ENCODE measurements around the gene BABAM2. TPM values are rescaled to one million over a fixed set of nuclear protein-coding genes. Genes with fewer than 3 reads are reported as not detected.

The BABAM2 gene
- total and polyA plus RNA-seq, 2 of the 4 experiments (the other 2 are of a cell fraction): 20.9 to 23.1 TPM

GRCh38 chr2:28240937-28241336 is 350.4 kb downstream of the BABAM2 start:
- H3K4me3 ChIP-seq (ENCODE audit: insufficient read depth, low read depth, low read length): no peak overlapping the region
- TF ChIP-seq RFX5 (IDR thresholded peaks at IDR 0.05; ENCODE audit: low read depth, low read length): no peak
- TF ChIP-seq BHLHE40 (IDR thresholded peaks at IDR 0.05; ENCODE audit: low read depth, low read length): no peak
- TF ChIP-seq CTCF (conservative IDR thresholded peaks at IDR 0.05; ENCODE audit: low read depth, low read length): no peak
- TF ChIP-seq ELK1 (IDR thresholded peaks at IDR 0.05; ENCODE audit: borderline replicate concordance, low read depth, low read length): no peak
- no peak for TF ChIP-seq SMC3 (IDR thresholded peaks at IDR 0.05; ENCODE audit: low read depth, low read length)
- no peak for TF ChIP-seq CHD1 (IDR thresholded peaks at IDR 0.05; ENCODE audit: low read depth, low read length)
- no peak for TF ChIP-seq MXI1 (IDR thresholded peaks at IDR 0.05; ENCODE audit: borderline replicate concordance, low read depth, low read length)
- no peak for TF ChIP-seq MAFK (IDR thresholded peaks at IDR 0.05; ENCODE audit: low read depth, low read length)
- TF ChIP-seq USF2 (IDR thresholded peaks at IDR 0.05; ENCODE audit: low read depth, low read length): no peak
- no peak for TF ChIP-seq FOS (IDR thresholded peaks at IDR 0.05; ENCODE audit: low read depth, low read length)
- TF ChIP-seq NFE2L2 (IDR thresholded peaks at IDR 0.05; ENCODE audit: low read depth, low read length): no peak
- TF ChIP-seq RCOR1 (IDR thresholded peaks at IDR 0.05; ENCODE audit: insufficient replicate concordance, low read length): no peak
- TF ChIP-seq MAZ (IDR thresholded peaks at IDR 0.05; ENCODE audit: borderline replicate concordance, low read depth, low read length): no peak
- no peak for TF ChIP-seq POLR2A (IDR thresholded peaks at IDR 0.05; ENCODE audit: low read depth, low read length)
- no peak for TF ChIP-seq CEBPB (IDR thresholded peaks at IDR 0.05; ENCODE audit: low read depth, low read length)
- no peak for TF ChIP-seq RAD21 (IDR thresholded peaks at IDR 0.05; ENCODE audit: low read length)
- H4K5ac ChIP-seq (ENCODE audit: low read depth, low read length): no peak overlapping the region
- no peak overlapping the region for H2BK20ac ChIP-seq (ENCODE audit: low read depth, low read length)
- no peak overlapping the region for H3K9ac ChIP-seq (ENCODE audit: low read depth, low read length)
- 0 out of 2 replicates have a peak, but pooled peaks cover 3% of the 10 kb centered on the region for H3K9me1 ChIP-seq (ENCODE audit: insufficient read depth, low read length)
- H2BK5ac ChIP-seq (ENCODE audit: low read depth, low read length, poor library complexity, severe bottlenecking): no peak overlapping the region
- H2BK120ac ChIP-seq (ENCODE audit: low read depth, low read length): no peak overlapping the region
- intact Hi-C loops (cut with micrococcal nuclease): no loop called here
- no peak overlapping the region for H2BK15ac ChIP-seq (ENCODE audit: low read depth, low read length)
- no peaks in the 10 kb centered on the region for H3K27me3 ChIP-seq (ENCODE audit: control insufficient read depth, insufficient read depth, low read length)
- CTCF ChIA-PET: no interaction called here
- H3K79me1 ChIP-seq (ENCODE audit: low read depth in 1 of 2, low read length in 2 of 2): no peaks in the 10 kb centered on the region
- H3K23ac ChIP-seq (ENCODE audit: low read depth, low read length): no peak overlapping the region
- no peak for DNase-seq
- peaks cover 3% of the 10 kb centered on the region; the same call in 1 of the 2 replicates for H3K36me3 ChIP-seq (ENCODE audit: control insufficient read depth, insufficient read depth, low read length)
- no peaks in the 10 kb centered on the region for H4K20me1 ChIP-seq (ENCODE audit: insufficient read depth, low read length)
- H2AK9ac ChIP-seq (replicated peaks; ENCODE audit: low read depth, low read length, poor library complexity): no peak overlapping the region
- H3K14ac ChIP-seq (replicated peaks; ENCODE audit: low read depth, low read length): no peak overlapping the region
- H2AK5ac ChIP-seq (ENCODE audit: low read depth, low read length): no peak overlapping the region
- H3K56ac ChIP-seq (ENCODE audit: extremely low read depth, insufficient read depth, low read length): no peak overlapping the region
- H4K8ac ChIP-seq (ENCODE audit: low read depth in 2 of 2, low read length in 2 of 2): no peak overlapping the region
- H4K91ac ChIP-seq (ENCODE audit: insufficient read depth, low read depth, low read length): no peak overlapping the region
- dilution Hi-C loops (cut with HindIII; ENCODE audit: low sequenced_read_pairs, unreplicated experiment): no loop called here
- in situ Hi-C loops (cut with MboI; ENCODE audit: low sequenced_read_pairs): no loop called here
- H2AFZ ChIP-seq (replicated peaks; ENCODE audit: low read length, poor library complexity): no peak overlapping the region
- H3K27ac ChIP-seq (ENCODE audit: insufficient read depth, low read length): no peak overlapping the region
- H3K4me1 ChIP-seq (ENCODE audit: control insufficient read depth, insufficient read depth, low read length): no peaks in the 10 kb centered on the region
- H3K4ac ChIP-seq (ENCODE audit: low read depth, low read length): no peak overlapping the region
- no peak for ATAC-seq (ENCODE audit: low read depth)
- no peak overlapping the region for H3K18ac ChIP-seq (ENCODE audit: low read depth, low read length)
- no peak overlapping the region for H3K4me2 ChIP-seq (ENCODE audit: low read depth, low read length)
- no peaks in the 10 kb centered on the region for H3K9me3 ChIP-seq (ENCODE audit: control insufficient read depth, insufficient read depth, low read length)
- WGBS, 2 experiments (ENCODE audit: extremely low coverage in 2 of 2, insufficient read length in 1 of 2): no CpG with 5 or more reads among the region's 2 CpGs
- BruUV-seq (replicated peaks): no TSS peak
- POLR2A ChIA-PET (ENCODE audit: unreplicated experiment): no interaction called here
